ENCODE data around the gene C11orf16. TPM values are rescaled to one million over a fixed set of nuclear protein-coding genes. Genes with fewer than 3 reads are reported as not detected.
"Not testable (repeated sequence)": the region's sequence is repeated elsewhere in the genome, so short reads cannot be mapped to it uniquely, and the experiment has no call there.

Gene C11orf16
- total RNA-seq, 1 donor from 2014 or later: not detected

- H3K27ac ChIP-seq: no peak overlapping the region
- H3K9me3 ChIP-seq: no peaks in the 10 kb centered on the region
- no peak overlapping the region for H3K4me3 ChIP-seq
- no peak for TF ChIP-seq POLR2AphosphoS5 (IDR thresholded peaks at IDR 0.05; ENCODE audit: insufficient read depth in 1 of 2, low read depth in 1 of 2)
- TF ChIP-seq CTCF (IDR thresholded peaks at IDR 0.05): no peak
- no peak for TF ChIP-seq POLR2A (IDR thresholded peaks at IDR 0.05)
- no peaks in the 10 kb centered on the region for H3K4me1 ChIP-seq
- intact Hi-C loops (cut with DNase I): no loop called here
- peak in 1 of 2 donors; percentile 29 for DNase-seq (ENCODE audit: extremely low spot score in 2 of 2)
- no peaks in the 10 kb centered on the region for H3K36me3 ChIP-seq
- H3K27me3 ChIP-seq: no peaks in the 10 kb centered on the region
Observed at GRCh38 chr11:8937159-8937558, 4.4 kb upstream of the C11orf16 start.

GRCh38 chr11:8935789-8936188 lies 3.0 kb upstream of the C11orf16 start:
- H3K27me3 ChIP-seq; H3K36me3 ChIP-seq; intact Hi-C loops (cut with DNase I); H3K4me3 ChIP-seq; H3K27ac ChIP-seq; H3K9me3 ChIP-seq; H3K4me1 ChIP-seq; DNase-seq (ENCODE audit: extremely low spot score in 2 of 2): not testable (repeated sequence)

- DNase-seq (ENCODE audit: extremely low spot score in 2 of 2): no peak
- H3K9me3 ChIP-seq: no peaks in the 10 kb centered on the region
- TF ChIP-seq CTCF (IDR thresholded peaks at IDR 0.05): no peak
- no peak for TF ChIP-seq POLR2A (IDR thresholded peaks at IDR 0.05)
- TF ChIP-seq POLR2AphosphoS5 (IDR thresholded peaks at IDR 0.05; ENCODE audit: insufficient read depth in 1 of 2, low read depth in 1 of 2): no peak
- no peaks in the 10 kb centered on the region for H3K36me3 ChIP-seq
- no peaks in the 10 kb centered on the region for H3K27me3 ChIP-seq
- no peaks in the 10 kb centered on the region for H3K4me1 ChIP-seq
- no peak overlapping the region for H3K4me3 ChIP-seq
- intact Hi-C loops (cut with DNase I): no loop called here
- H3K27ac ChIP-seq: no peak overlapping the region
Observed at GRCh38 chr11:8934742-8935488, 2.2 kb upstream of the C11orf16 start.

- Histone ChIP-seq H3K27me3 (no peaks in the 10 kb centered on the region), H3K36me3 (no peaks in the 10 kb centered on the region), H3K4me1 (no peaks in the 10 kb centered on the region), H3K4me3 (no peak overlapping the region), H3K27ac (no peak overlapping the region), H3K9me3 (no peaks in the 10 kb centered on the region)
- TF ChIP-seq CTCF (IDR thresholded peaks at IDR 0.05) (no peak), POLR2A (IDR thresholded peaks at IDR 0.05) (no peak), POLR2AphosphoS5 (IDR thresholded peaks at IDR 0.05; ENCODE audit: insufficient read depth in 1 of 2, low read depth in 1 of 2) (no peak)
- intact Hi-C loops (cut with DNase I): no loop called here
- no peak for DNase-seq (ENCODE audit: extremely low spot score in 2 of 2)
Observed at GRCh38 chr11:8933931-8934330, 1.2 kb upstream of the C11orf16 start.

- no peaks in the 10 kb centered on the region for H3K9me3 ChIP-seq
- H3K36me3 ChIP-seq: no peaks in the 10 kb centered on the region
- H3K4me3 ChIP-seq: no peak overlapping the region
- intact Hi-C loops (cut with DNase I): no loop called here
- H3K27ac ChIP-seq: no peak overlapping the region
- DNase-seq (ENCODE audit: extremely low spot score in 2 of 2): no peak
- TF ChIP-seq CTCF (IDR thresholded peaks at IDR 0.05) (no peak), POLR2AphosphoS5 (IDR thresholded peaks at IDR 0.05; ENCODE audit: insufficient read depth in 1 of 2, low read depth in 1 of 2) (no peak), POLR2A (IDR thresholded peaks at IDR 0.05) (no peak)
- H3K27me3 ChIP-seq: no peaks in the 10 kb centered on the region
- no peaks in the 10 kb centered on the region for H3K4me1 ChIP-seq
Observed at GRCh38 chr11:8930456-8931175, 2.1 kb downstream of the C11orf16 start.
